Cardiac muscle cell (in vitro differentiated cells and primary cell): Measurements from ENCODE around the gene CD99L2. TPM values are rescaled to one million over a fixed set of nuclear protein-coding genes. Genes with fewer than 3 reads are reported as not detected.

Source experiments
- DNase-seq, 2 donors: peaks; one replicate each; pipeline versions ENCODE4 v3.0.0 to v3.0.0-alpha.2; 2010 to 2017; ENCODE audit warnings: low read depth in 1 of 2, low spot score in 1 of 2
- H3K27ac ChIP-seq: fragments of 200-600 bp; sonication (generic); 2 replicates; pipeline ENCODE4 v1.5.1; 2016
- H3K27me3 ChIP-seq: fragments of 200-600 bp; sonication (generic); 2 replicates; pipeline ENCODE4 v1.6.0; 2016; ENCODE audit warnings: control low read depth
- H3K36me3 ChIP-seq: fragments of 200-600 bp; sonication (generic); 2 replicates; pipeline ENCODE4 v1.5.1; 2016; ENCODE audit warnings: control low read depth
- H3K4me1 ChIP-seq: fragments of 200-600 bp; sonication (generic); 2 replicates; pipeline ENCODE4 v1.8.1; 2017; ENCODE audit warnings: low read depth, mild to moderate bottlenecking, mixed run types
- H3K4me3 ChIP-seq: fragments of 200-600 bp; sonication (generic); 2 replicates; pipeline ENCODE4 v1.5.1; 2016; ENCODE audit warnings: mild to moderate bottlenecking
- H3K9me3 ChIP-seq: fragments of 200-600 bp; sonication (generic); 2 replicates; pipeline ENCODE4 v1.5.1; 2017; ENCODE audit warnings: low read depth, mild to moderate bottlenecking, control low read depth
- CTCF ChIP-seq: IDR thresholded peaks from 2 replicates; pipeline ENCODE4 v1.5.1; 2012; ENCODE audit warnings: low read depth, mild to moderate bottlenecking, low read length
- polyA plus RNA-seq: library from polyadenylated mRNA; unstranded; fragments of >200 nt; fragmentation: Nextera tagmentation; extraction: Ambion mirVana; gene quantifications from 2 replicates; pipeline ENCODE4 v1.2.1, GENCODE V29; 2016
- total RNA-seq: library from RNA; depleted of rRNA; stranded (reverse); fragments of >200 nt; gene quantifications from 2 replicates; pipeline ENCODE4 v1.2.3, GENCODE V29; 2016

Gene CD99L2
- total and polyA plus RNA-seq, 2 experiments from 2014 or later = 44.7 to 53.5 TPM

GRCh38 chrX:150926304-150926703 lies 27.8 kb upstream of the CD99L2 start:
- no peaks in the 10 kb centered on the region for H3K27me3 ChIP-seq
- no peak overlapping the region for H3K4me3 ChIP-seq
- H3K27ac ChIP-seq = no peak overlapping the region
- H3K9me3 ChIP-seq = no peaks in the 10 kb centered on the region
- no peak for TF ChIP-seq CTCF
- DNase-seq = no peak
- no peaks in the 10 kb centered on the region for H3K36me3 ChIP-seq
- H3K4me1 ChIP-seq = no peaks in the 10 kb centered on the region

- DNase-seq = no peak
- Histone ChIP-seq H3K27me3 (no peaks in the 10 kb centered on the region), H3K4me3 (no peak overlapping the region), H3K27ac (no peak overlapping the region), H3K4me1 (no peaks in the 10 kb centered on the region), H3K36me3 (no peaks in the 10 kb centered on the region), H3K9me3 (no peaks in the 10 kb centered on the region)
- no peak for TF ChIP-seq CTCF
These were observed 20.9 kb upstream of the CD99L2 start for GRCh38 chrX:150919401-150919800.

- Histone ChIP-seq H3K4me1 (no peaks in the 10 kb centered on the region), H3K36me3 (no peaks in the 10 kb centered on the region), H3K27ac (no peak overlapping the region), H3K4me3 (no peak overlapping the region), H3K27me3 (no peaks in the 10 kb centered on the region), H3K9me3 (no peaks in the 10 kb centered on the region)
- TF ChIP-seq CTCF = no peak
- DNase-seq = peak in 1 of 2 donors; percentile 75
These were observed 15.0 kb upstream of the CD99L2 start for GRCh38 chrX:150913511-150913910.

- H3K9me3 ChIP-seq = no peaks in the 10 kb centered on the region
- no peaks in the 10 kb centered on the region for H3K4me1 ChIP-seq
- no peak overlapping the region for H3K27ac ChIP-seq
- no peak for TF ChIP-seq CTCF
- no peaks in the 10 kb centered on the region for H3K36me3 ChIP-seq
- H3K4me3 ChIP-seq = no peak overlapping the region
- peak in 1 of 2 donors; percentile 3 for DNase-seq
- no peaks in the 10 kb centered on the region for H3K27me3 ChIP-seq
These were observed 9.0 kb upstream of the CD99L2 start for GRCh38 chrX:150907474-150907873.

GRCh38 chrX:150906694-150907093 lies 8.2 kb upstream of the CD99L2 start:
- Histone ChIP-seq H3K27ac (no peak overlapping the region), H3K4me3 (no peak overlapping the region), H3K36me3 (no peaks in the 10 kb centered on the region), H3K27me3 (no peaks in the 10 kb centered on the region), H3K4me1 (no peaks in the 10 kb centered on the region), H3K9me3 (no peaks in the 10 kb centered on the region)
- DNase-seq = no peak
- no peak for TF ChIP-seq CTCF

GRCh38 chrX:150905293-150905692 lies 6.8 kb upstream of the CD99L2 start:
- Histone ChIP-seq H3K36me3 (no peaks in the 10 kb centered on the region), H3K27me3 (no peaks in the 10 kb centered on the region), H3K9me3 (no peaks in the 10 kb centered on the region), H3K27ac (no peak overlapping the region), H3K4me3 (no peak overlapping the region), H3K4me1 (no peaks in the 10 kb centered on the region)
- DNase-seq = no peak
- no peak for TF ChIP-seq CTCF
